B cell (primary cell): ENCODE measurements around the gene BLM. TPM values are rescaled to one million over a fixed set of nuclear protein-coding genes. Genes with fewer than 3 reads are reported as not detected.

ENCODE experiments used
- ATAC-seq: fragments of 200-7000 bp; cut with Tn5 transposase; one replicate; pipeline ENCODE4 v1.10.0; 2021; ENCODE audit warnings: low read depth, mild to moderate bottlenecking, moderate number of reproducible peaks, moderate library complexity
- CTCF ChIA-PET: fragments of 350-600 bp; sonication (Branson Sonifier 250); formaldehyde crosslinking; loops from one replicate; lab custom pipeline; 2021; ENCODE audit warnings: antibody characterized with exemption, inconsistent platforms; lab: Charles Lee
- POLR2A ChIA-PET: fragments of 350-600 bp; sonication (Branson Sonifier 250); formaldehyde crosslinking; loops from one replicate; lab custom pipeline; 2021; ENCODE audit warnings: antibody characterized with exemption; lab: Charles Lee
- DNase-seq: peaks from one replicate; pipeline ENCODE4 v3.0.0; 2013
- H2AFZ ChIP-seq: 2 replicates; pipeline ENCODE4 v1.6.1; 2012; ENCODE audit warnings: mild to moderate bottlenecking, low read depth, low read length; ENCODE audit not compliant: insufficient read depth, poor library complexity, severe bottlenecking
- H3K27ac ChIP-seq, 2 donors: 1 replicate in 1 of 2; 2 replicates in 1 of 2; pipeline ENCODE4 v1.5.1; 2012 to 2013; ENCODE audit warnings: low read length in 2 of 2, mild to moderate bottlenecking in 2 of 2, moderate library complexity in 1 of 2
- H3K27me3 ChIP-seq, 4 experiments: fragments of 200-600 bp in 1 of 4; sonication (generic) in 1 of 4; replicated peaks in 1 of 4; 1 replicate in 2 of 4; 2 replicates in 2 of 4; pipeline versions ENCODE4 v1.6.1 to v1.7.0; 2013 to 2016; ENCODE audit warnings: low read length in 3 of 4, mild to moderate bottlenecking in 2 of 4, mixed read lengths in 1 of 4, moderate library complexity in 1 of 4; ENCODE audit not compliant: insufficient read depth in 4 of 4, control insufficient read depth in 3 of 4; ENCODE audit errors: control extremely low read depth in 1 of 4
- H3K36me3 ChIP-seq, 2 experiments: replicated peaks in 1 of 2; 1 replicate in 1 of 2; 2 replicates in 1 of 2; pipeline versions ENCODE4 v1.6.1 to v1.7.1; 2013; ENCODE audit warnings: low read length in 1 of 2; ENCODE audit not compliant: insufficient read depth in 2 of 2, control insufficient read depth in 1 of 2; ENCODE audit errors: control extremely low read depth in 1 of 2, extremely low read depth in 1 of 2
- H3K4me1 ChIP-seq, 2 donors: fragments of 200-600 bp in 1 of 2; sonication (generic) in 1 of 2; 1 replicate in 1 of 2; 2 replicates in 1 of 2; pipeline versions ENCODE4 v1.5.1 to v1.6.1; 2013 to 2017; ENCODE audit warnings: low read length in 2 of 2; ENCODE audit not compliant: control insufficient read depth in 2 of 2, insufficient read depth in 2 of 2
- H3K4me2 ChIP-seq: replicated peaks from 2 replicates; pipeline ENCODE3; 2012; ENCODE audit warnings: mild to moderate bottlenecking, low read depth, low read length; ENCODE audit not compliant: poor library complexity, severe bottlenecking
- H3K4me3 ChIP-seq, 5 experiments: fragments of 200-600 bp in 1 of 5; sonication (generic) in 1 of 5; 1 replicate in 3 of 5; 2 replicates in 2 of 5; pipeline versions ENCODE4 v1.5.1 to v1.7.0; 2011 to 2016; ENCODE audit warnings: low read length in 4 of 5, mild to moderate bottlenecking in 4 of 5, low read depth in 2 of 5, control low read depth in 1 of 5, moderate library complexity in 1 of 5; ENCODE audit not compliant: insufficient read depth in 1 of 5; ENCODE audit errors: control extremely low read depth in 1 of 5, extremely low read depth in 1 of 5
- H3K79me2 ChIP-seq: fragments of 200-600 bp; sonication (generic); one replicate; pipeline ENCODE4 v1.6.0; 2016; ENCODE audit warnings: low read length; ENCODE audit not compliant: control insufficient read depth, insufficient read depth
- H3K9ac ChIP-seq: fragments of 200-600 bp; sonication (generic); 2 replicates; pipeline ENCODE4 v1.6.1; 2017; ENCODE audit warnings: mild to moderate bottlenecking, low read length, moderate library complexity
- H3K9me3 ChIP-seq, 3 donors: one replicate each; pipeline versions ENCODE4 v1.6.1 to v1.7.1; 2013; ENCODE audit warnings: low read length in 2 of 3; ENCODE audit not compliant: control insufficient read depth in 2 of 3, insufficient read depth in 1 of 3; ENCODE audit errors: control extremely low read depth in 1 of 3
- H4K20me1 ChIP-seq: 2 replicates; pipeline ENCODE4 v1.6.0; 2012; ENCODE audit warnings: mild to moderate bottlenecking, low read length; ENCODE audit not compliant: insufficient read depth, control insufficient read depth, poor library complexity, severe bottlenecking
- H3K27ac Mint-ChIP-seq: one replicate; pipeline ENCODE4 v1.8.0; 2021; ENCODE audit warnings: mixed read lengths
- H3K27me3 Mint-ChIP-seq: one replicate; pipeline ENCODE4 v1.8.0; 2021; ENCODE audit warnings: mixed read lengths
- H3K4me1 Mint-ChIP-seq: one replicate; pipeline ENCODE4 v1.8.0; 2021; ENCODE audit warnings: mixed read lengths
- H3K4me3 Mint-ChIP-seq: one replicate; pipeline ENCODE4 v1.8.0; 2021; ENCODE audit warnings: mixed read lengths
- H3K9me3 Mint-ChIP-seq: one replicate; pipeline ENCODE4 v1.8.0; 2022; ENCODE audit warnings: mixed read lengths; ENCODE audit not compliant: insufficient read depth
- CTCF ChIP-seq: fragments of 200-600 bp; IDR thresholded peaks from one replicate; pipeline ENCODE4 v1.8.0; 2022; ENCODE audit warnings: antibody characterized with exemption, mild to moderate bottlenecking
- EZH2 ChIP-seq: IDR thresholded peaks from 2 replicates; pipeline ENCODE4 v1.6.1; 2012; ENCODE audit warnings: borderline replicate concordance, low read depth, mild to moderate bottlenecking, moderate library complexity, low read length; ENCODE audit not compliant: insufficient read depth, poor library complexity, severe bottlenecking
- WGBS: methylation state at CpG from one replicate; pipeline ENCODE4 v1.1.5; 2013; ENCODE audit warnings: missing lambda C conversion rate; ENCODE audit not compliant: insufficient coverage; 5-methylcytosine and 5-hydroxymethylcytosine counted together
- intact Hi-C: fragments of 100-400 bp; cut with micrococcal nuclease; formaldehyde crosslinking; loops from one replicate; pipeline ENCODE4 v1.10.0; 2022
- polyA plus RNA-seq: library from polyadenylated mRNA; depleted of rRNA; stranded (reverse); fragments of >200 nt; gene quantifications from 2 replicates; pipeline ENCODE4 v1.2.3, GENCODE V29; 2012
- total RNA-seq, 2 donors: library from RNA; stranded (reverse); fragments of 120-200 nt in 1 of 2; gene quantifications; 1 replicate in 1 of 2; 2 replicates in 1 of 2; pipeline versions ENCODE4 v1.2.3 to v1.2.4, GENCODE V29; 2013 to 2022

The BLM gene
- total and polyA plus RNA-seq, 2 donors (not counting 1 experiment from before 2014, with no cell fraction given) = 5.2 to 17.4 TPM

DNA sequence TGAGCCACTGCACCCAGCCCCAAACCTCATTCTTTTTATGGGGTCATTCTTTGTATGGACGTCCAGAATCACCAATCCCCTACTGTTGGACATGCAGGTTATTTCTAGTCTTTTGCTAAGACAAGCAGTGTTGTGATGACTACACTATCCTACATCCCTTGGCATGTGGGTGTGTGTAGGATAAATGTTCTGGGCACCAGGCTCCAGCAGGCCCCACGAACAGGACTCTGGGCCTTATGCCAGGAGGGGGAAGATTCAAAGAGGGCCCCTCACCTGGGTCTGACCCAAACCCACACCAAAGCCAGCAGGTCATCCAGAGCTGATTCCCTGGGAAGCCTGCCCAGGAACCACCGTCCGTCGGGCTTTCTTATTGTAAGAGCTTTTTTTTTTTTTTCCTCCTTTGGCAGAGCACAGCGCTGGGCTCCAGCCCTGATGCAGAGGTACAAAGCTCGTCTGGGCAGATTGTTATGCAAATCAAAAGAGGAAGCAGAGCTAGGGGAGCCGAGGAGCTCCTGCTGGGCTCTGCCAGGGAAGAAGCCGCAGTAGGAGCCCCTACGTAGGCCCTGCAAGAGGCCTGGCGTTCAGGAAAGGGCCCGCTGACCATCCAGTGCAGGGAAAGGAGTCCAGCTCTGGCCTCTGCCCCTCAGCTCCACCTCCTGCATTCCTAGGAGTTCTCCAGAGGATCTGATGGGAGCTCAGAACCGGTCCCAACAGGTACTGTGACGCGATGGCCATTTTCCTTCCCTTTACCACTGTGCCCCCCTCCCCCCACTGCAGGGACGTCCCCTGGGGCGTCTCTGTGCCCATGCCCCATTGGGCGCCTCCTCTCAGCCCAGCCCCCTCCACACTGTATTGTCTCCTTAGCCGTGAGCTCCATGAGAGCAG is 122.3 kb downstream of the BLM start:
- Histone ChIP-seq H3K4me1 (peaks cover 33 to 46% of the 10 kb centered on the region in 2 donors), H2AFZ (peak overlapping the region; percentile 71), H3K36me3 (no peaks in the 10 kb centered on the region), H3K27ac (peak overlapping the region in 1 of 2 donors; percentile 67), H3K4me2 (peak overlapping the region; percentile 87), H3K9me3 (no peaks in the 10 kb centered on the region), H3K79me2 (peaks cover 8% of the 10 kb centered on the region), H3K4me3 (peak overlapping the region in 3 of 5 experiments; percentile 52 to 74 (median 63)), H3K27me3 (no peaks in the 10 kb centered on the region), H3K9ac (peak overlapping the region; percentile 61), H4K20me1 (no peaks in the 10 kb centered on the region)
- ChIA-PET CTCF (interaction anchor here (0.7 to 3.3 kb wide), 6 partner anchors 11 to 192 kb away, joined by 3 to 28 read pairs (median 6); partner anchors contain the start of gene FES), POLR2A (interaction anchor here (0.7 to 2.4 kb wide), 8 partner anchors 11 to 95 kb away, joined by 3 to 28 read pairs (median 4); partner anchors contain the start of genes FES and UNC45A)
- Mint-ChIP-seq H3K27ac (peak overlapping the region; percentile 61), H3K4me3 (peak overlapping the region; percentile 66), H3K27me3 (no peaks in the 10 kb centered on the region), H3K9me3 (no peaks in the 10 kb centered on the region), H3K4me1 (peaks cover 38% of the 10 kb centered on the region)
- TF ChIP-seq EZH2 = no peak
- no peak for TF ChIP-seq CTCF
- DNase-seq = peak; percentile 74
- intact Hi-C loops = loop anchor here (2.0 to 5.0 kb wide), 3 partner anchors 21 to 48 kb away; no protein-coding TSS in a partner anchor
- WGBS = 18% methylated on average over 18 of the region's 19 CpGs
- peak; percentile 54 for ATAC-seq
